ENCODE data around the gene GPER1. TPM values are rescaled to one million over a fixed set of nuclear protein-coding genes. Genes with fewer than 3 reads are reported as not detected.

GPER1 gene
- total and polyA plus RNA-seq, 2 experiments from 2014 or later = 0.89 TPM; not detected in 1

DNA sequence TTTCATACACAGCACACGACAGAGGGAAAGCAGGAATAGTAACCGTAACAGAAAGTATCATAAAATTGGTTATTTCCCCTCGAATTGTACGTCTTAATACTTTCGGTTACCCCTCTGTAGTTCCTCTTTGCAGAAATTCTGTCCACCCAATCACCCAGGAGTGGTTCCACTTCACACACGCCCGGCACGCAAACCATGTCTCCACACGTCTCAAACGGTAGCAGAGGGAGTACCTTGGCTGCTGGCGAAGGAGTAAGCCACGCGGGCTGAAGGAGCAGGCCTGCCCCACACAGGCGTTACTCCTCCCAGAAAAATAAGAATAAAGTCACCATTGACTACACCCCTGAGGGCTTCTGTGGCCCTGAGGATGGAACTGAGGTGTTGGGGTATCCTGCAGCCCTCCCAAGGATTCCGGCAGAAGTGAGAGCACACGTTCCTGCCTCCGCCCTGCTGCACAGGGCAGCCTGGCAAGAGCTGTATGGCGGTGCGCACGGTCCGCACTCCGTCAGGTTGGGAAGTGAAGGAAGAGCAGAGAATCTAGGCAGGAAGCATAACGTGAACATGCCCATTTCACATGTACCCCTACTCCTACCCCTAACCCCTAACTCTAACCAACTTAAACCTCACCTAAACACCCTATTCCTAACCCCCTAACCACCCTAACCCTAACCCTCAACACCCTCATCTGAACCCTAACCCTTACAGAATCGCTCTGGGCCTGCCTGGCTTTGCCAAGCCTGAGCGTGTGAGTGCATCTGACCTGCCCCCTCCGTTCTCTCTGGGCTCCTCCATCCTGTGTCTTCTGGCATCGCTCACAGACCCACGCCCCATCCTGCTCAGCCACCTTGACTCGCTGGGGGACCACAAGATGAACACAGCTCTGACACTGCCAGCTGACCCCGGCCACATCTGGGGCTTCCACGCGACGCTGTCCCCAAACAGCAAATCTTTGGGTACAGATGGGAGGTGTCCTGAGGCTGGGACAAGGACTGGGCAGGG, 25.3 kb upstream of the GPER1 start:
- Mint-ChIP-seq H3K4me1 (peaks cover 24% of the 10 kb centered on the region), H3K36me3 (ENCODE audit: low read depth) (peaks cover 4% of the 10 kb centered on the region; the same call in 1 of the 3 replicates), H3K27me3 (ENCODE audit: insufficient read depth, low read depth, poor library complexity) (peaks cover 7% of the 10 kb centered on the region), H3K9me3 (no peaks in the 10 kb centered on the region), H3K27ac (peak overlapping the region; percentile 67; the same call in 1 of the 2 replicates), H3K4me3 (no peak overlapping the region)
- H3K27me3 ChIP-seq (ENCODE audit: insufficient read depth) = no peaks in the 10 kb centered on the region
- no peak overlapping the region for H3K4me3 ChIP-seq
- ATAC-seq = no peak
- no peak overlapping the region for H3K4me2 ChIP-seq
- no peak overlapping the region for H3K27ac ChIP-seq (ENCODE audit: low read depth)
- no peak for DNase-seq (ENCODE audit: low spot score)
- H3K4me1 ChIP-seq (ENCODE audit: insufficient read depth) = peaks cover 9% of the 10 kb centered on the region; the same call in 1 of the 2 replicates
- TF ChIP-seq EZH2phosphoT487 (IDR thresholded peaks at IDR 0.05; ENCODE audit: unreplicated experiment) (no peak), REST (IDR thresholded peaks at IDR 0.05; ENCODE audit: unreplicated experiment) (no peak), POLR2AphosphoS5 (IDR thresholded peaks at IDR 0.05; ENCODE audit: low read depth) (no peak), ZNF331 (CRISPR knock-in tag; IDR thresholded peaks at IDR 0.05; ENCODE audit: low read depth) (no peak), ZNF114 (CRISPR knock-in tag; IDR thresholded peaks at IDR 0.05) (no peak)
- no peak overlapping the region for H2AFZ ChIP-seq
- 0 out of 2 replicates have a peak, but pooled peaks cover 7% of the 10 kb centered on the region for H3K79me2 ChIP-seq (replicated peaks; ENCODE audit: insufficient read depth)
- no peaks in the 10 kb centered on the region for H3K9me2 ChIP-seq (ENCODE audit: insufficient read depth)
- no peaks in the 10 kb centered on the region for H3K36me3 ChIP-seq (ENCODE audit: insufficient read depth)
- peaks cover 9% of the 10 kb centered on the region; the same call in 1 of the 2 replicates for H4K20me1 ChIP-seq (replicated peaks; ENCODE audit: insufficient read depth)
- 0 out of 2 replicates have a peak, but pooled peaks cover 8% of the 10 kb centered on the region for H3F3A ChIP-seq (replicated peaks; ENCODE audit: low read depth)

DNA sequence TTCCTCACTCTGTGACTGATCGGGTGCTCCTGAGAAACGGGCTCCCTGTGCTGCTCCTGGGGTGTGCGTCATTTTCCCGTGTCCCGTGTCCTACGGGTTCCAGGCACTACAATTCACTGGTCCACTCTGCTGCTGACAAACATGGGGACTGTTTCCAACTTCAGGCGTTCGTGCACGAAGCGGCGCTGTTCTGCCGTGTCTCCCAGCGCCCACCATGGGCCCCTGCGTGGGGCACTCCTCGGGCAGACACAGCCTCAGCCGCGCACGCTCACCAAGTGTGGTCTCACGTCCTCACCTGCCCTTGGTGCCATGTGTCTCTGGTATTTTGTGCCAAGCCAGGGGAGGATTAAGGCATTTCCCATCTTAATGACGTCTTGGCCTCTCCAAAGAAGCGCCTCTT, 24.6 kb upstream of the GPER1 start:
- ATAC-seq = no peak
- no peak overlapping the region for H2AFZ ChIP-seq
- no peak for DNase-seq (ENCODE audit: low spot score)
- 0 out of 2 replicates have a peak, but pooled peaks cover 7% of the 10 kb centered on the region for H3K79me2 ChIP-seq (replicated peaks; ENCODE audit: insufficient read depth)
- Mint-ChIP-seq H3K4me1 (peaks cover 24% of the 10 kb centered on the region), H3K27ac (no peak overlapping the region), H3K27me3 (ENCODE audit: insufficient read depth, low read depth, poor library complexity) (peaks cover 7% of the 10 kb centered on the region), H3K4me3 (no peak overlapping the region), H3K36me3 (ENCODE audit: low read depth) (peaks cover 4% of the 10 kb centered on the region; the same call in 1 of the 3 replicates), H3K9me3 (no peaks in the 10 kb centered on the region)
- H3K27me3 ChIP-seq (ENCODE audit: insufficient read depth) = no peaks in the 10 kb centered on the region
- H3K4me2 ChIP-seq = no peak overlapping the region
- H3K4me1 ChIP-seq (ENCODE audit: insufficient read depth) = peaks cover 9% of the 10 kb centered on the region; the same call in 1 of the 2 replicates
- H3F3A ChIP-seq (replicated peaks; ENCODE audit: low read depth) = 0 out of 2 replicates have a peak, but pooled peaks cover 8% of the 10 kb centered on the region
- no peaks in the 10 kb centered on the region for H3K9me2 ChIP-seq (ENCODE audit: insufficient read depth)
- no peak overlapping the region for H3K27ac ChIP-seq (ENCODE audit: low read depth)
- no peak overlapping the region for H3K4me3 ChIP-seq
- peaks cover 8% of the 10 kb centered on the region; the same call in 1 of the 2 replicates for H4K20me1 ChIP-seq (replicated peaks; ENCODE audit: insufficient read depth)
- no peaks in the 10 kb centered on the region for H3K36me3 ChIP-seq (ENCODE audit: insufficient read depth)
- TF ChIP-seq EZH2phosphoT487 (IDR thresholded peaks at IDR 0.05; ENCODE audit: unreplicated experiment) = no peak
- TF ChIP-seq ZNF331 (CRISPR knock-in tag; IDR thresholded peaks at IDR 0.05; ENCODE audit: low read depth) = no peak
- TF ChIP-seq, protein P1, sequence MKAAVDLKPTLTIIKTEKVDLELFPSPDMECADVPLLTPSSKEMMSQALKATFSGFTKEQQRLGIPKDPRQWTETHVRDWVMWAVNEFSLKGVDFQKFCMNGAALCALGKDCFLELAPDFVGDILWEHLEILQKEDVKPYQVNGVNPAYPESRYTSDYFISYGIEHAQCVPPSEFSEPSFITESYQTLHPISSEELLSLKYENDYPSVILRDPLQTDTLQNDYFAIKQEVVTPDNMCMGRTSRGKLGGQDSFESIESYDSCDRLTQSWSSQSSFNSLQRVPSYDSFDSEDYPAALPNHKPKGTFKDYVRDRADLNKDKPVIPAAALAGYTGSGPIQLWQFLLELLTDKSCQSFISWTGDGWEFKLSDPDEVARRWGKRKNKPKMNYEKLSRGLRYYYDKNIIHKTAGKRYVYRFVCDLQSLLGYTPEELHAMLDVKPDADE (IDR thresholded peaks at IDR 0.05) = no peak
- no peak for TF ChIP-seq REST (IDR thresholded peaks at IDR 0.05; ENCODE audit: unreplicated experiment)
